Stomach smooth muscle (tissue), 2 donors: ENCODE results near the gene B9D2.
A peak's percentile ranks its signal among the peaks of the same experiment; 100 is the strongest.

Experiments
- H3K27ac ChIP-seq: one replicate; pipeline ENCODE4 v1.7.0; 2013; ENCODE audit warnings: mild to moderate bottlenecking, low read length, inconsistent platforms
- H3K27me3 ChIP-seq, 2 donors: one replicate each; pipeline ENCODE4 v1.7.0; 2013; ENCODE audit warnings: low read length in 2 of 2; ENCODE audit not compliant: insufficient read depth in 2 of 2, control insufficient read depth in 1 of 2
- H3K36me3 ChIP-seq, 2 donors: one replicate each; pipeline ENCODE4 v1.7.0; 2013; ENCODE audit warnings: low read length in 2 of 2; ENCODE audit not compliant: control insufficient read depth in 2 of 2, insufficient read depth in 2 of 2
- H3K4me1 ChIP-seq: one replicate; pipeline ENCODE4 v1.7.0; 2013; ENCODE audit warnings: low read length; ENCODE audit not compliant: control insufficient read depth, insufficient read depth
- H3K4me3 ChIP-seq, 2 donors: one replicate each; pipeline ENCODE4 v1.7.0; 2013; ENCODE audit warnings: low read length in 2 of 2
- H3K9ac ChIP-seq, 2 donors: one replicate each; pipeline ENCODE4 v1.7.0; 2013; ENCODE audit warnings: low read length in 2 of 2, mild to moderate bottlenecking in 1 of 2
- H3K9me3 ChIP-seq, 2 donors: one replicate each; pipeline ENCODE4 v1.7.0; 2013; ENCODE audit warnings: low read length in 2 of 2; ENCODE audit not compliant: control insufficient read depth in 2 of 2
- donor health status: healthy.
- donor health status: Pancreatic carcinoma.

B9D2 gene

DNA sequence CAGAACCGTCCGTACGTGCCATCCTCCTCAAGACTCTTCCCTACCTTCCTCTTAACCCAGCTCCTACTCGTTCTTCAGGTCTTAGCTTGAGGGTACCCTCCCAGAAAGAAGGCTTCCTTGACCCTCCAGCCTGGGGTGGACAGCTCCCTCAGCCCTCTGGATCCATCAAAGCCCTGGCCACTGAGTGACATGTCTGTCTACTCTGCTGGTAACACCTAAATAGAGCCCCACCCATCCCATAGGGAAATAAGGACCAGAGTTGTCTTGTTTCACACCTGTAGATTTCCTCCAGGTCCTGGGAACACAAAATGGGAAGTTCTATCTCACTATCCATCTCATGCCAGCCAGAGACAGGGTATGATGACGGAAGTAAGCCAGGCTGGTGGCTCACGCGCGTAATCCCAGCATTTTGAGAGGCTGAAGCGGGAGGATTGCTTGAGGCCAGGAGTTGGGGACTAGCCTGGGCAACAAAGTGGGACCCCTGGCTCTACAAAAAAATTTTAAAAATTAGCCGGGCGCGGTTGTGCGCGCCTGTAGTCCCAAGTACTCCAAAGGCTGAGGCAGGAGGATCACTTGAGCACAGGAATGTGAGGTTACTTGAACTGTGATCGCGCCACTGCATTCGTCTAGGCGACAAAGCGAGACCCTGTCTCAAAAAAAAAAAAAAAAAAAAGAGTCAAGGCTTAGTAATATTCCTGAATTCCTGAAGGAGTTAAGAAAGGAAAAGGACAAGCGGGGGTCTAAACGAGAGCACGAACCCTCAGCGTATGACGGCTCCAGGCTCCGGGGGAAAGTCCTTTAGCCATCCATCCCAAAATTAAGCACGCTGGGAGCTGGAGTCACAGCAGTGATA is 54.5 kb downstream of the B9D2 start:
- H3K9me3 ChIP-seq: no peaks in the 10 kb centered on the region
- peaks cover 37% of the 10 kb centered on the region for H3K4me1 ChIP-seq
- peaks cover 32 to 41% of the 10 kb centered on the region in 2 donors for H3K36me3 ChIP-seq
- H3K4me3 ChIP-seq: peak overlapping the region; percentile 97 to 98
- H3K27me3 ChIP-seq: no peaks in the 10 kb centered on the region
- peak overlapping the region; percentile 92 for H3K27ac ChIP-seq
- H3K9ac ChIP-seq: peak overlapping the region; percentile 94 to 99

DNA sequence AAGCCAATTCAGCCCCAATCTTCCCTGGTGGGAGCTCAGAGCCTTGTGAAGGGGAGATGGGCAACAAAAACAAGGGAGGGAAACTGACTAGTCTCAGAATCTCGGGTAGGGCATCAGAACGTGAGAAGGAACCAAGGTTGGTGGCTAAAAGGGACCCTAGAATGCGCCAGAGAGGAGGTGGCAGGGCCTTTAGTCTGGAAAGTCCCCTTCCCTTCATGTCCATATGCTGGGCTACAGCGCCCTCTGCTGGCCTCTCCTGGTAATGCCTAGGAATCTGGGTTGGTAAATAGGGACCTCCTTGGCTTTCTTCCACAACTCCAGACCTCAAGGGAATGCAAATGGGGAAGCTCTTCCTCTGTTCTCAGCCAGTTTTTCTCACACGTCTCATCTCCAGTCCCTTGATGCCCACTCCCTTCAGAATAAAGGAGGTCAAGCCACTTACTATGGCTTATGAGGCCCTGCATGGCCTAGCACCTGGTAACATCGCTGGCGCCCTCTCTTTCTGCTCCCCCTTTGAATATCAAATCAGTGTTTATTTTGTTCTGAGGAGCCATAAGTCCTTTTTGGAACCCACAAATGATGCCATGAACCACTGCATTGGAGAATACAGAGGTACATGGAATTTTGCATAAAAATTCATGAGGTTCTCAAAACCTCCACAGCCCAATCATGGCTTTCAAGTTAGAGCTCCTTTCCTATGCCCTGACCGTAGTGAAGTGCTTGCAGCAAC is 55.3 kb downstream of the B9D2 start:
- H3K27me3 ChIP-seq: no peaks in the 10 kb centered on the region
- H3K4me3 ChIP-seq: peak overlapping the region; percentile 97 to 98
- H3K27ac ChIP-seq: peak overlapping the region; percentile 92
- peaks cover 37 to 49% of the 10 kb centered on the region in 2 donors for H3K36me3 ChIP-seq
- H3K9me3 ChIP-seq: no peaks in the 10 kb centered on the region
- H3K9ac ChIP-seq: peak overlapping the region; percentile 78 to 94
- peaks cover 40% of the 10 kb centered on the region for H3K4me1 ChIP-seq

DNA sequence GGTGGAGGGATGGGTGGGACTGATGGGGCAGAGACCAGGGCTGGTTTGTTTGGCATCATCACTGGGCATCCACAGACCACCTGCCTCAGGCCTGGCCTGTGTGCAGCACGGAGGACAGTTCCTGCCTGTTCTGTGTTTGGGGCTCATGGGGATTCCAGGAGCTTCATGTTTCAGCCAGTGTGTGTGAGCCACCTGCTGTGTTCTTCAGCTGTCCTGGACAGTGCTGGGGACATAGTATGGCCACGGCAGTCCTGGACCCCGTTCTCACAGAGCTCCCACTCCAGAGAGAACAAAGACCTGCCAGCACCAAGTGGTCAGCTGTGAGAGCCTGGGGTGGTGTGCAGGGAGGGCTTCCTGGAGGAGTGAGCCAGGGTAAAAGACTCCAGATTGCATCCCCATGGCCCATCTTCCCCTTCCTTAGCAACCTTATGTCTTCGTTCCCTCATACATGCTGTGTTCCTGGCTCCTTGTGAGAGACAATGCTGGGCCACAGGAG is 55.9 kb downstream of the B9D2 start:
- Histone ChIP-seq H3K4me1 (peaks cover 40% of the 10 kb centered on the region), H3K36me3 (peaks cover 30 to 47% of the 10 kb centered on the region in 2 donors), H3K27me3 (no peaks in the 10 kb centered on the region), H3K27ac (peak overlapping the region; percentile 92), H3K4me3 (peak overlapping the region in 1 of 2 donors; percentile 98), H3K9ac (peak overlapping the region; percentile 65 to 78), H3K9me3 (no peaks in the 10 kb centered on the region)

DNA sequence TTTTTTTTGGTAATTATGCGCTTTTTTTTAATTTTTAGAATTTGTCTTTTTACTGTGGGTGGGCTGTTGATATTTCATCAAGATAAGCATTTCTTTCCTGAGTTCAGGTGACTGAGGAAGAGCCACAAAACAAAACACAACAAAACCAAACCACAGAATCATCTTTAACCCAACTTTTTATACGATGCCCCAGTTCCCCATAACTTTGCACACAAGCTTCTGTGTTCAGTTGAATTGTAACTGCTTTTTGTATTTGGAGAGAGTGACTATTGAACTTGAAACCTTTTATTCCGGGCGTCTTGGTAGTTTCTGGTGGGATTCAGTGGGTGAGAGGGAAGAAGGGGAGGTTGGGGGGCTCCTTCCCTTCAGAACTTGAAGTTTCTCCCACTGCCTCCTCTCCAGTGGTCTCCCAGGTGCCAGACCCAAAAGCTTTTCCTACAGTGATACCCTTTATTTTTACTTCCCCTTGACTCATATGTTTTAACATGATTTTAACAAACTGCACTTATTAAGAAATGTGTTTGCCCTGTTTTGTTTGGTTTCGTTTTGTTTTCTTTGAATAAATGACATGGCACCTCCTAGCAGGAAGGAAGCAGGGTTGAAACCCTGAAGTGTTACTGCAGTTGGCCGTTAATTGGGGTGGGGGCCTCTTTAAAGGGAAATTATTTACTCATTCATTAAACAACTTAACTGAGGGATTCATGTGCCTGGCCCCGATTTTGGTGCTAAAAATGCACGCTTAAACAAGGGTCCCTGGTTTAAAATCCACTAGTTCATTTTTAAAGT is 56.7 kb downstream of the B9D2 start:
- Histone ChIP-seq H3K9ac (no peak overlapping the region), H3K4me1 (peaks cover 40% of the 10 kb centered on the region), H3K4me3 (no peak overlapping the region), H3K9me3 (no peaks in the 10 kb centered on the region), H3K36me3 (peaks cover 23 to 48% of the 10 kb centered on the region in 2 donors), H3K27me3 (no peaks in the 10 kb centered on the region), H3K27ac (peak overlapping the region; percentile 92)

DNA sequence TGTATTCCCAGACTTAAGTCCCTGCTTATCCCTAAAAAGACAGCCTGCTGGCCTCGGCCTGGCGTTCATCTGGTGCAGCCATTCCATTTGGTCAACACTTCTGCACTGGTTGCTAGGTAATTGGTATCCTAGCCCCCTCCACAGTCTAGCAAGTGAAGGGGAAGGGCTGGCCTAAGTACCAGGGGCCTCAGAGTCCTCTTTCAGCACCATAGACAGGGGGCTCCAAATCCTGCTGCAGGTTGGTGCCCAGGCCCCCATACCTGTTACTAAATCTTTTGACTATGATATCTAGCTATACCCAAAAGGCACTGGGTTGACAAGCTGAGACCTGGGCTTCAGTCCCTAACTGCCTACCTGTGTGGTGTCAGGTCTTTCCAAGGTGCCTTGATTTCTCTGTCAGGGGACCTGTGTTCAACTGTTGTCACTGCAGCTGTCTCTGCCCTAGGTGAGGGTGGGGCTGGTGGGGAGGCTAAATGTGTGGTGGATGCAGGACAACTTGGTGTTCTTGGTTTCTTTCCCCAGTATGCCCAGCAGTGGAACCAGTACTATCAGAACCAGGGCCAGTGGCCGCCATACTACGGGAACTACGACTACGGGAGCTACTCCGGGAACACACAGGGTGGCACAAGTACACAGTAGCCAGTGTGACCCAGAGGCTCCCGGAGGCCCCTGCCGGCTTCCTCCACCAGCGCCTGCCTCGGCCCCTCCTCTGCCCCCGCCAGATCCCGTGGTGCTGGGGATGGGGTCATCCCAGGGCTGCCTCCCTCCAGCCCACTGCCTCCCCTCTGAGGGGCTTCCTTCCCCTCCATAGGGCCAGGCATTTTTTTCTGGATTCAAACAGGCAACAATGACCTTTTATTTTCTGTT is 57.8 kb downstream of the B9D2 start:
- Histone ChIP-seq H3K27me3 (no peaks in the 10 kb centered on the region), H3K27ac (no peak overlapping the region), H3K9me3 (no peaks in the 10 kb centered on the region), H3K4me1 (peaks cover 35% of the 10 kb centered on the region), H3K9ac (no peak overlapping the region), H3K36me3 (peaks cover 30 to 55% of the 10 kb centered on the region in 2 donors), H3K4me3 (no peak overlapping the region)

DNA sequence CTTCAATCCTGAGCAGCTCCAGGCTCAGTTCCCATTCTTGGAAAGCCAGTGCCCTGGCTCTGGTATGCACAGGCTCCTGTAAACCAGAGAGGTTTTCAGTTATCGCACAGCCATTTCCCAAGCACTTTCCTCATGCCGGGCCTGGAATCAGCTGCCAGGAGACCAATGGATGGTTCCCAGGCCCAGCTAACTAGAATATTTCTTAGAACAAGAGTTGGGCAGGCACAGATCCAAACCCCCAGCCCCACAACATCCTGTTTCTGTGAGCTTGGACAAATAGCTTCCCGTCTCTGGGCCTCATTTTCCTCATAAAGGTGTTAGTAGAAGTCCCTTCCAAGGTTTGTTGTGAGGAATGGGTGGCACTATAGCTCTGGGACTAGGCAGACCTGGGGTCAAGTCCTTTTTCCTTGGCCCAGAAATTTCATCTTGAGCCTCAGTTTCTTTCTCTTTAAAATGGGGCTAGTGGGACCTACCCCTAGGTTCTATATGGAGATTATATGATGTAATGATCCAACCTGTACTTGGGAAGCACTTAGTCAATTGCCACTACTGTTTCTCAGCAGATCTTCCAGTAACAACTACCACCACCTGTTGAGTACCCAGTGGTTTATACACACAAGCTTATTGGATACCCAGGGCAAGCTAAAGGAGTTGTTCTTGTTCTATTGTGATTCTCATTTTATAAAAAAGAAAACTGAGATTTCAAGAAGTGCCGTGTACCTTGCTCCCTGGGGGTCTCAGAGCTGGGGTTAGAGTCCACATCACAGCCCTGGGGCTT is 59.1 kb downstream of the B9D2 start:
- Histone ChIP-seq H3K36me3 (peaks cover 32 to 58% of the 10 kb centered on the region in 2 donors), H3K9me3 (no peaks in the 10 kb centered on the region), H3K27ac (peak overlapping the region; percentile 46), H3K4me3 (no peak overlapping the region), H3K27me3 (no peaks in the 10 kb centered on the region), H3K9ac (peak overlapping the region in 1 of 2 donors; percentile 13), H3K4me1 (peaks cover 37% of the 10 kb centered on the region)
